MM.1S (cell line): Measurements from ENCODE around the gene PRKCB.

ENCODE experiments used
- DNase-seq: peaks from one replicate; pipeline ENCODE4 v3.0.0-alpha.2; 2015
- H2AFZ ChIP-seq: fragments of 300-600 bp; sonication (generic); 2 replicates; pipeline ENCODE4 v1.6.0; 2016; ENCODE audit warnings: antibody characterized with exemption, low read length
- H3F3A ChIP-seq: fragments of 300-600 bp; sonication (generic); 2 replicates; pipeline ENCODE4 v1.6.1; 2016; ENCODE audit warnings: mild to moderate bottlenecking, antibody characterized with exemption, low read length, moderate library complexity, mixed read lengths; ENCODE audit not compliant: insufficient read depth
- H3K27ac ChIP-seq: fragments of 300-600 bp; sonication (generic); 2 replicates; pipeline ENCODE4 v1.5.1; 2016; ENCODE audit warnings: mild to moderate bottlenecking, low read length
- H3K27me3 ChIP-seq: fragments of 300-600 bp; sonication (generic); replicated peaks from 2 replicates; pipeline ENCODE4 v1.6.0; 2016; ENCODE audit warnings: low read length; ENCODE audit not compliant: insufficient read depth
- H3K36me3 ChIP-seq: fragments of 300-600 bp; sonication (generic); replicated peaks from 2 replicates; pipeline ENCODE4 v1.6.1; 2016; ENCODE audit warnings: mild to moderate bottlenecking, low read length, mixed read lengths; ENCODE audit not compliant: insufficient read depth
- H3K4me1 ChIP-seq: fragments of 300-600 bp; sonication (generic); 2 replicates; pipeline ENCODE4 v1.6.1; 2016; ENCODE audit warnings: low read length, mixed read lengths
- H3K4me2 ChIP-seq: fragments of 300-600 bp; sonication (generic); 2 replicates; pipeline ENCODE4 v1.6.0; 2016; ENCODE audit warnings: low read depth, low read length
- H3K4me3 ChIP-seq: fragments of 300-600 bp; sonication (generic); 2 replicates; pipeline ENCODE4 v1.5.1; 2016; ENCODE audit warnings: low read length, mixed read lengths
- H3K79me2 ChIP-seq: fragments of 300-600 bp; sonication (generic); 2 replicates; pipeline ENCODE4 v1.6.1; 2016; ENCODE audit warnings: mixed run types, low read length, mixed read lengths
- H3K9ac ChIP-seq: fragments of 300-600 bp; sonication (generic); 2 replicates; pipeline ENCODE4 v1.6.1; 2016; ENCODE audit warnings: low read length, mixed read lengths
- H3K9me2 ChIP-seq: fragments of 300-600 bp; sonication (generic); replicated peaks from 2 replicates; pipeline ENCODE4 v1.6.1; 2016; ENCODE audit warnings: mild to moderate bottlenecking, low read length, mixed read lengths; ENCODE audit not compliant: insufficient read depth
- H3K9me3 ChIP-seq: fragments of 300-600 bp; sonication (generic); replicated peaks from 2 replicates; pipeline ENCODE4 v1.6.1; 2016; ENCODE audit warnings: mild to moderate bottlenecking, low read length, mixed read lengths; ENCODE audit not compliant: insufficient read depth
- H4K20me1 ChIP-seq: fragments of 300-600 bp; sonication (generic); 2 replicates; pipeline ENCODE4 v1.6.1; 2016; ENCODE audit warnings: mild to moderate bottlenecking, low read length, moderate library complexity, mixed read lengths; ENCODE audit not compliant: insufficient read depth
- EZH2 ChIP-seq: fragments of 300-600 bp; sonication (generic); optimal IDR thresholded peaks from 2 replicates; pipeline ENCODE3; 2017; ENCODE audit warnings: low read depth, mild to moderate bottlenecking, antibody characterized with exemption, low read length, mixed read lengths
- EZH2phosphoT487 ChIP-seq: fragments of 300-600 bp; sonication (generic); IDR thresholded peaks from 2 replicates; pipeline ENCODE4 v1.6.1; 2018; ENCODE audit warnings: antibody characterized with exemption, low read length
- TF ChIP-seq, protein P1 (sequence below): fragments of 300-600 bp; sonication (generic); IDR thresholded peaks from 2 replicates; pipeline ENCODE4 v1.5.1; 2016; ENCODE audit warnings: antibody characterized with exemption, low read length, mixed read lengths

The PRKCB gene

GRCh38 chr16:23893986-23894385 is 58.2 kb downstream of the PRKCB start:
- Histone ChIP-seq H3K4me3 (no peak overlapping the region), H3K27me3 (no peaks in the 10 kb centered on the region), H3K9me3 (no peaks in the 10 kb centered on the region), H3K27ac (no peak overlapping the region), H2AFZ (no peak overlapping the region), H4K20me1 (no peaks in the 10 kb centered on the region), H3K9ac (no peak overlapping the region), H3K79me2 (no peaks in the 10 kb centered on the region), H3K9me2 (no peaks in the 10 kb centered on the region), H3K4me1 (peaks cover 14% of the 10 kb centered on the region), H3K36me3 (no peaks in the 10 kb centered on the region), H3F3A (no peaks in the 10 kb centered on the region), H3K4me2 (no peak overlapping the region)
- DNase-seq = no peak
- TF ChIP-seq EZH2 (no peak), EZH2phosphoT487 (no peak)
- TF ChIP-seq, protein P1, sequence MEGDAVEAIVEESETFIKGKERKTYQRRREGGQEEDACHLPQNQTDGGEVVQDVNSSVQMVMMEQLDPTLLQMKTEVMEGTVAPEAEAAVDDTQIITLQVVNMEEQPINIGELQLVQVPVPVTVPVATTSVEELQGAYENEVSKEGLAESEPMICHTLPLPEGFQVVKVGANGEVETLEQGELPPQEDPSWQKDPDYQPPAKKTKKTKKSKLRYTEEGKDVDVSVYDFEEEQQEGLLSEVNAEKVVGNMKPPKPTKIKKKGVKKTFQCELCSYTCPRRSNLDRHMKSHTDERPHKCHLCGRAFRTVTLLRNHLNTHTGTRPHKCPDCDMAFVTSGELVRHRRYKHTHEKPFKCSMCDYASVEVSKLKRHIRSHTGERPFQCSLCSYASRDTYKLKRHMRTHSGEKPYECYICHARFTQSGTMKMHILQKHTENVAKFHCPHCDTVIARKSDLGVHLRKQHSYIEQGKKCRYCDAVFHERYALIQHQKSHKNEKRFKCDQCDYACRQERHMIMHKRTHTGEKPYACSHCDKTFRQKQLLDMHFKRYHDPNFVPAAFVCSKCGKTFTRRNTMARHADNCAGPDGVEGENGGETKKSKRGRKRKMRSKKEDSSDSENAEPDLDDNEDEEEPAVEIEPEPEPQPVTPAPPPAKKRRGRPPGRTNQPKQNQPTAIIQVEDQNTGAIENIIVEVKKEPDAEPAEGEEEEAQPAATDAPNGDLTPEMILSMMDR = no peak

- Histone ChIP-seq H2AFZ (no peak overlapping the region), H3K27ac (no peak overlapping the region), H3K36me3 (no peaks in the 10 kb centered on the region), H3K4me1 (peaks cover 14% of the 10 kb centered on the region), H3K79me2 (no peaks in the 10 kb centered on the region), H3K4me2 (peak overlapping the region; percentile 2; the same call in 1 of the 2 replicates), H3K27me3 (no peaks in the 10 kb centered on the region), H3K9ac (no peak overlapping the region), H4K20me1 (no peaks in the 10 kb centered on the region), H3K4me3 (no peak overlapping the region), H3K9me2 (no peaks in the 10 kb centered on the region), H3F3A (no peaks in the 10 kb centered on the region), H3K9me3 (no peaks in the 10 kb centered on the region)
- DNase-seq = no peak
- TF ChIP-seq, protein P1 = no peak
- no peak for TF ChIP-seq EZH2
- no peak for TF ChIP-seq EZH2phosphoT487
These were observed 59.3 kb downstream of the PRKCB start for GRCh38 chr16:23895052-23895451.

DNA sequence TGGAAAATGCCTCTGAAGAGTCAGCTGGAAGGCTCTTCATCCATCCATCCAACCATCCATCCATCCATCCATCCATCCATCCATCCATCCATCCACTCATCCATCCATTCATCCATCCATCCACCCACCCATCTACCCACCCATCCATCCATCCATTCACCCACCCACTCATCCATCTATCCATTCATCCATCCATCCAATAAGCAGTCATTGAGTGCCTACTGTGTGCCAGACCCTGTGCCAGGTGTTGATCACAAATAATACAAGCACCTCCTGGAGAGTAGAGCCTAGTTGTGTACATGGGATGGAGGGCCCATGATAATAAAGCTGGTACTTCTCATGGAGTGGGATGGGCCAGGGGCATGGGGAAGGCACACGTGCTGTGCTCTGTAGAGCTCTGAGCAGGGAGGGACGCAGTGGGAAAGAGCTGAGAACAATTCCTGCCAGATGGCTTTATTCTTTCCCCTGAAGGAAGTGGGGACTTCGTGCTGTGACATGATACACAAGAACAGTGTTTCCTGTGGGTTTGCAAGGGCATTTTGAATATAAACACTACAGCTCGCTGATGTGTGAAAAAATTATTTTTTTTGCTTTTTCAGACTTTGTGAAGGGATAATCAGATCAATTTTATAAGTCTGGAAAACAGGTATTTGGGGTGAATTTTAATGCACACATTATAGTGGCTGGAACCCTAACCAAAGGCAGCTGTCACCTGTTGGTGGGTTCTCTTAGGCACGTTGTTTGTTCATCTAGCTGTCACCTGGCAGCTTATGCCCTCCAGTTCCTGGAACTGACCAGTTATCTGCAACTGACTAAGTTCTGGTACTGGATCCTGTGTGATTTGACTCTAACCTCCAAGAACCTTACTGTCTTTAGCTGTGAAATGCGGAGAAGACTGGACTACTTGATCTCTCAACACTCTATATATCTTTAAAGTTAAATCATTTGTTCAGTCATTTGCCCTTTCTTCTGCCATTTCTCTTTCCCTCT is 61.3 kb downstream of the PRKCB start:
- TF ChIP-seq, protein P1 = no peak
- TF ChIP-seq EZH2phosphoT487 (no peak), EZH2 (no peak)
- H3K36me3 ChIP-seq = no peaks in the 10 kb centered on the region
- no peaks in the 10 kb centered on the region for H3K9me3 ChIP-seq
- no peak overlapping the region for H3K9ac ChIP-seq
- H3K4me1 ChIP-seq = peaks cover 14% of the 10 kb centered on the region
- no peak for DNase-seq
- H3K27ac ChIP-seq = no peak overlapping the region
- H3K4me3 ChIP-seq = no peak overlapping the region
- H3K9me2 ChIP-seq = no peaks in the 10 kb centered on the region
- no peak overlapping the region for H2AFZ ChIP-seq
- no peak overlapping the region for H3K4me2 ChIP-seq
- no peaks in the 10 kb centered on the region for H3K27me3 ChIP-seq
- no peaks in the 10 kb centered on the region for H3F3A ChIP-seq
- no peaks in the 10 kb centered on the region for H3K79me2 ChIP-seq
- no peaks in the 10 kb centered on the region for H4K20me1 ChIP-seq
